Activated T-cell treated with anti-CD3 and anti-CD28 coated beads, Interleukin-2, amount 50 U/mL, for 72 hours (primary cell): ENCODE results near the gene DNAH1. TPM values are rescaled to one million over a fixed set of nuclear protein-coding genes. Genes with fewer than 3 reads are reported as not detected.
A peak's percentile ranks its signal among the peaks of the same experiment; 100 is the strongest.
"Not testable (repeated sequence)": the region's sequence is repeated elsewhere in the genome, so short reads cannot be mapped to it uniquely, and the experiment has no call there.

Source experiments
- ATAC-seq, 2 donors: fragments of 150-1000 bp; cut with Tn5 transposase; replicated peaks in 1 of 2; 2 replicates each; pipeline ENCODE4 v1.10.0; 2021; ENCODE audit warnings: moderate library complexity in 2 of 2, mild to moderate bottlenecking in 1 of 2
- DNase-seq, 2 donors: peaks; one replicate each; pipeline ENCODE4 v3.0.0; 2021 to 2022; ENCODE audit warnings: mixed read lengths in 1 of 2
- H3K27ac Mint-ChIP-seq: one replicate; pipeline ENCODE4 v1.8.0; 2022; ENCODE audit warnings: mild to moderate bottlenecking, moderate library complexity, mixed read lengths
- H3K27me3 Mint-ChIP-seq: one replicate; pipeline ENCODE4 v1.8.0; 2022; ENCODE audit warnings: low read depth, mixed read lengths
- H3K36me3 Mint-ChIP-seq, 2 donors: one replicate each; pipeline ENCODE4 v1.8.0; 2022; ENCODE audit warnings: mixed read lengths in 2 of 2, mild to moderate bottlenecking in 1 of 2; ENCODE audit not compliant: insufficient read depth in 2 of 2
- H3K4me1 Mint-ChIP-seq: one replicate; pipeline ENCODE4 v1.8.0; 2022; ENCODE audit warnings: low read depth, mixed read lengths
- H3K4me3 Mint-ChIP-seq, 2 donors: one replicate each; pipeline ENCODE4 v1.8.0; 2022; ENCODE audit warnings: mild to moderate bottlenecking in 2 of 2, mixed read lengths in 2 of 2, moderate library complexity in 2 of 2
- H3K9me3 Mint-ChIP-seq, 2 donors: one replicate each; pipeline ENCODE4 v1.8.0; 2022; ENCODE audit warnings: mixed read lengths in 2 of 2
- total RNA-seq, 2 donors: library from RNA; stranded (reverse); gene quantifications; one replicate each; pipeline ENCODE4 v1.2.3, GENCODE V29; 2022

DNAH1 gene
- total RNA-seq, 2 donors from 2014 or later = 31.4 to 32.4 TPM

DNA sequence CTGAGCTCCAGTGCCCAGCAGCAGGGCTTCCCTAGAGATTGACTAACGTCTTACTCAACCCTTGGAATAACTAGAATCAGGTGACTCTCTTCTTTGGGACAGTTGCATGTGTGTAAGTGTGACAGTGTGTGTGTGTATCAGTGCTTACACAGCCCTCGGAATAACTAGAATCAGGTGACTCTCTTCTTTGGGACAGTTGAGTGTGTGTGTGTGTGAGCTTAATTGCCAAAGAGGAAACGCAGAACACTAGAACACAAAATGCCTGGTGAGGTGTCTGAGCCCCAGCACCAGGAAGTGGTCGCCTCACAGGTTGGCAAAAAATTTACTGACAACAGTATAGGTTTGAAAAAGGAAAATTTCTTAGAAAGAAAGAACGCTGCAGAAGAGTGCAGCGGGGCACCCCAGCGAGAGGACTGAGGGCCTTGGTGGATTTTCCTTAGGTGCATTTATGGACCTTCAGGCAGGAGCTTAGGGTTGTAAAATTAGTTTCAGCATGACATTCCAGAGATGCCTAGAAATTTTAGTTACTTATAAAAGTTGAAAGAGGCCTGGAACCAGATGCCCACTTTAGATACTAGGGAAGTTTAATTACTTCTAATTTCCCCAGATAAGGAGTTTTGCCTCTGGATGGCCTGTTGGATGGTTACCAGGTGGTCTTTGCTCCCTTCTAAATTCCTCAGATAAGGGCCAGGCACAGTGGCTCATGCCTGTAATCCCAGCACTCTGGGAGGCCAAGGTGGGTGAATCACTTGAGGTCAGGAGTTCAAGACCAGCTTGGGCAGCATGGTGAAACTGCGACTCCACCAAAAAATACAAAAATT is 33.9 kb upstream of the DNAH1 start:
- Mint-ChIP-seq H3K27ac (peak overlapping the region; percentile 81), H3K36me3 (peaks cover 9 to 13% of the 10 kb centered on the region in 2 donors), H3K4me1 (peaks cover 65% of the 10 kb centered on the region), H3K9me3 (no peaks in the 10 kb centered on the region), H3K4me3 (peak overlapping the region; percentile 54 to 70), H3K27me3 (no peaks in the 10 kb centered on the region)
- DNase-seq (peak; percentile 37 to 41), ATAC-seq (no peak)

DNA sequence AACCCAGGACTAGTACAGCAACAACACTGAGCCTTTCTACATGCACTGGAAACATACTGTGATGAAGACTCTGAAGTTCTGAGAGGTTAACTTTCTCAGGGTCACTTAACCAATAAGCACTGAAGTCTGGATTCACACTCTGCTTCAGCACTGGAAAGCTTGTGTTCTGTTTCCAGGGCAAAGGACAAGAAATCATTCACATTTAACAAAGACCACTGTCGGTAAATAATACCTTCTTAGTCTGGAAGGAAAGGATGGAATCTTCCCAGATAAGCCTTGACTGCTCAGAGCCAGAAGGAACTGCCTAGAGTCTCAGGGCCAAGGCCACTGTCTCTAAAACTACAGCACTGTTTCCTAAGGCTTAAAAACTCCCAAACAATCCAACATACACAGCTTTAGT is 32.8 kb upstream of the DNAH1 start:
- H3K4me1 Mint-ChIP-seq = peaks cover 65% of the 10 kb centered on the region
- no peak for ATAC-seq

DNA sequence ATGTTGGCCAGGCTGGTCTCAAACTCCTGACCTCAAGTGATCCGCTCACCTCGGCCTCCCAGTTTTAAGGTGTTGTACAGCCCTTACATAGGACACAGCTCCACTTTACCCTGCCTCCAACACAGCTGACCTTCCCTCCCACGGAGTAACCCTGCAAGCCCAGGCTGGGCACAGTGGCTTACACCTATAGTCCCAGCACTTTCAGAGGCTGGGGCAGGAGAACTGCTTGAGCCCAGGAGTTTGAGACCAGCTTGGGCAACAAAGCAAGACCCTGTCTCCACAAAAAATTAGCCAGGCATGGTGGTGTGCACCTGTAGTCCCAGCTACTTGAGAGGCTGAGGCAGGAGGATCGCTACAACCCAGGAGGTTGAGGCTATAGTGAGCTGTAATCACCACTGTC is 32.1 kb upstream of the DNAH1 start:
- H3K4me3 Mint-ChIP-seq, H3K9me3 Mint-ChIP-seq, ATAC-seq, H3K36me3 Mint-ChIP-seq, DNase-seq, H3K27me3 Mint-ChIP-seq: not testable (repeated sequence)
- Mint-ChIP-seq H3K27ac (peak overlapping the region; percentile 89), H3K4me1 (peaks cover 67% of the 10 kb centered on the region)

More for the DNA sequence above, 32.8 kb upstream of the DNAH1 start:
- Mint-ChIP-seq H3K36me3 (peaks cover 6 to 7% of the 10 kb centered on the region in 2 donors), H3K27ac (peak overlapping the region; percentile 81), H3K9me3 (no peaks in the 10 kb centered on the region), H3K27me3 (no peaks in the 10 kb centered on the region), H3K4me3 (peak overlapping the region in 1 of 2 donors; percentile 52)
- DNase-seq = no peak

DNA sequence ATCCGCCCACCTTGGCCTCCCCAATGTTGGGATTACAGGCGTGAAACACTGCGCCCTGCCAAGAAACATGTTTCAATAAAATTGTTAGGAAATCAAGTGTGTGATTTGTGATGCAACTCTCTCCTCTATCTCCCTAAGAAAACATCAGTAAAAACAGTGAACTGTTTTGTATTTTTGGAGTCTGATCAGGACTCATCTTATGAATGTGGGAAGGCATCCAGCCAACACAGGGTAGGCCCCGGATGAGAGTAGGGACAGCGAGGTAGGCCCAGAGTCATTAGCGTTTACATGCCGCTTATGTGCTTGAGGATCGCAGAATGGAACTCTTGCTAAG is 29.4 kb upstream of the DNAH1 start:
- DNase-seq (no peak), ATAC-seq (no peak)
- no peaks in the 10 kb centered on the region for H3K27me3 Mint-ChIP-seq
- peak overlapping the region; percentile 92 to 94 for H3K4me3 Mint-ChIP-seq
- no peaks in the 10 kb centered on the region for H3K9me3 Mint-ChIP-seq
- peaks cover 6 to 7% of the 10 kb centered on the region in 2 donors for H3K36me3 Mint-ChIP-seq
- H3K27ac Mint-ChIP-seq = peak overlapping the region; percentile 100
- peaks cover 52% of the 10 kb centered on the region for H3K4me1 Mint-ChIP-seq

DNA sequence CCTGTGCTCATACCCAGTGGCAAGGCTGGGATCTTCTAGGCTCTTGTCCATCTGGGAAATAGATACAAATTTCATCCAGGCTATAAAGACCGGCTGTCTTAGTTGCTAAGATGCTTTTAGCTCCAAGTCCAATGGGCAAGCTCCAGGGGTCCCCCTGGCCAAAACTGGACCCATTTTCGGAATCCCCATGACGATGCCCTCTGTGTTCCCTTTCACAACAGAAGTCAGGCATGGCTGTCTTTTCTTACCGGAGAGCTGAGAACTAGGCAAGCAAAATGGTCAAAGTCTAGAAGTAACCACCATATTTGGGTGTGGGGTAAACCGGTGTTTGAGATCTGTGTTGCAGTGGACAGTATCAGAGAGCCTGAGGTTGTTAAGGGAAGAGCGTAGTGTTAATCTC is 27.4 kb upstream of the DNAH1 start:
- peak overlapping the region; percentile 100 for H3K27ac Mint-ChIP-seq
- H3K27me3 Mint-ChIP-seq = no peaks in the 10 kb centered on the region
- no peak for ATAC-seq
- H3K36me3 Mint-ChIP-seq = peaks cover 4 to 6% of the 10 kb centered on the region in 2 donors
- peaks cover 33% of the 10 kb centered on the region for H3K4me1 Mint-ChIP-seq
- no peak for DNase-seq
- H3K9me3 Mint-ChIP-seq = no peaks in the 10 kb centered on the region
- H3K4me3 Mint-ChIP-seq = peak overlapping the region; percentile 92 to 94

DNA sequence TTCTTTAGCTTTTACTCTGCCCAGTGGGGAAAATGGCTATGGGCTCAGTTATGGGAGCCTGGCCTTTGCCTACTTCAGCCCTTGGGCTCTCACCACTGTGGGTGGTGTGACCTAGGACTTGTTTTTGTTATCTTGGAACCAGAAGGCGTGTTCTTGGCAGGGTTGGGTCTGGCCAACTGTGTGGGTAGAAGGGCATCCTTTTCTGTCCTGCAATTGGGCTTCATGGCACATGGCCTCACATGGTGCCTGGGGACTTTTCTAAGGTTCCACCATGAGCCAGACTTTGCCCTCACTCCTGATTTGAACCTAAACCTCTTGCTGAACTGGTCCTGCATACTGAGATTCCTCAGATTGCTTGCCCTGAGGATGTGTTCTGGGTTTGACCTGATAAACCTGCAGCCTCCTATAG is 26.8 kb upstream of the DNAH1 start:
- H3K36me3 Mint-ChIP-seq = peaks cover 4 to 6% of the 10 kb centered on the region in 2 donors
- no peak for DNase-seq
- no peaks in the 10 kb centered on the region for H3K9me3 Mint-ChIP-seq
- H3K27ac Mint-ChIP-seq = no peak overlapping the region
- no peaks in the 10 kb centered on the region for H3K27me3 Mint-ChIP-seq
- ATAC-seq = no peak
- peak overlapping the region in 1 of 2 donors; percentile 92 for H3K4me3 Mint-ChIP-seq
- peaks cover 33% of the 10 kb centered on the region for H3K4me1 Mint-ChIP-seq

DNA sequence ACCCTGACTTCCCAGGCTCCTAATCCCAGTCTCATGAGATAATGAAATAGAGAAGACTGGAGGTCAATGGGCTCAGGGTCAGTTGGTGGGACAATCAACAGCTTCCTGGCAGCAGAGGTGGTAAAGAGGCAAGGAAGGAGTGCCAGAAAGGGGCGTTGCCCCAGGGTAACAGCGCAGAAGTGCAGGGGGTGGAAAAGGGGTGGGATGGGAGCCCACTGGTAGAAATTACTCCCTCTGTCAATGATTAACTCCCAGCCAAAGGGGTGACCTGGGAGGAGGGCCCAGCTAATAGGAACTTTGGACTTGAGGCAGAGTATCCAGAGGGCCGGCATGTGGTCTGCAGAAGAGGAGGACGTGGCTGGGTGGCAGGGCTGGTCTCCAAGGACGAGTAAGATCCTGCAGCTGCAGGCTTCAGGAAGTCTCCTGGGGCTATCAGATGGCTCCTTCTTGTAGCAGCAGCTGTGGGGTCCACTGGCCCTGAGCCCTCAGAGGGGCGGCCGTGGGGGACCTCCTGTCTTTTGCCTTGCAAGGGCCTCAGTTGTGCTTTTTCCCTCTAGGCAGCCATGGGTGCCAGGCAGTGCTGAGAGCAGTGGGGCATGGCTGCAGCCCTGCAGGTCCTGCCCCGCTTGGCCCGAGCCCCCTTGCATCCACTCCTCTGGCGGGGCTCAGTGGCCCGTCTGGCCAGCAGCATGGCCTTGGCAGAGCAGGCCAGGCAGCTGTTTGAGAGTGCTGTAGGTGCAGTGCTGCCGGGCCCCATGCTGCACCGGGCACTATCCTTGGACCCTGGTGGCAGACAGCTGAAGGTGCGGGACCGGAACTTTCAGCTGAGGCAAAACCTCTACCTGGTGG is 26.1 kb upstream of the DNAH1 start:
- no peaks in the 10 kb centered on the region for H3K9me3 Mint-ChIP-seq
- peaks cover 4 to 6% of the 10 kb centered on the region in 2 donors for H3K36me3 Mint-ChIP-seq
- ATAC-seq = no peak
- H3K4me1 Mint-ChIP-seq = peaks cover 33% of the 10 kb centered on the region
- DNase-seq = no peak
- no peak overlapping the region for H3K27ac Mint-ChIP-seq
- H3K4me3 Mint-ChIP-seq = no peak overlapping the region
- no peaks in the 10 kb centered on the region for H3K27me3 Mint-ChIP-seq

DNA sequence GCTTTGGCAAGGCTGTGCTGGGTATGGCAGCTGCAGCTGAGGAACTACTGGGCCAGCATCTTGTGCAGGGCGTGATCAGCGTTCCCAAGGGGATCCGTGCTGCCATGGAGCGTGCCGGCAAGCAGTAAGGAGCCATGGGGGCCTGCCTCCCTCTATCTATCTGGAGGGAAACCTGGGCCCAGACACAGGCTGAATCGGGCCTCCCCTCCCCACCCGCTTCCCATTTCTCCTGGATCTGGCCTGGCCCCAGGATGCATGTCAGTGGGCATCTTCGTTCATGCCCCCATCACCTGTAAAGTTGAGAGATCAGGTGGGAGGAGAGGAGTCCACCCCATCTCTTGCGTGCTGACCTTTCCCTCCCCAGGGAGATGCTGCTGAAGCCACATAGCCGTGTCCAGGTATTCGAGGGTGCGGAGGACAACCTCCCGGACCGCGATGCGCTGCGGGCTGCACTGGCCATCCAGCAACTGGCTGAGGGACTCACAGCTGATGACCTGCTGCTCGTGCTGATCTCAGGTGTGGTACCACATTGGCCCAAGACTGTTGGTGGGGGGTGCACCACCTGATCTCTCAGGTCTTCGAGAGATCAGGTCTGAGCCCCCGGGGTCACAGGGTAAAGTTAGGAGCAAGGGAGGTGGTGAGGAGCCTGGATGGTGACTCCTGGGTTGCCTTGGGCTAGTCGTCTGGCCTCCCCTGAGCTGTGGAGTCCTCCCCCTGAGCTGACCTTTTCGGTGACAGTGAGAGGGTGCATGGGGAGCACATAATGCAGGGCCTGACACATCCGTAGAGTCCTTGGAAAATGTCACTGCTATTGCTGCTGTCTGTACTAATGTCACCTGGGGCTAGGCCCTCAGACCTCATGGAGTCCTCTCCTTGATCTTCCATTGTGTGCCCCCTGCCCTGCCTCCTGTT is 25.3 kb upstream of the DNAH1 start:
- DNase-seq (no peak), ATAC-seq (no peak)
- H3K27me3 Mint-ChIP-seq = no peaks in the 10 kb centered on the region
- no peak overlapping the region for H3K27ac Mint-ChIP-seq
- H3K4me3 Mint-ChIP-seq = no peak overlapping the region
- peaks cover 31% of the 10 kb centered on the region for H3K4me1 Mint-ChIP-seq
- H3K36me3 Mint-ChIP-seq = peaks cover 4 to 6% of the 10 kb centered on the region in 2 donors
- H3K9me3 Mint-ChIP-seq = no peaks in the 10 kb centered on the region

DNA sequence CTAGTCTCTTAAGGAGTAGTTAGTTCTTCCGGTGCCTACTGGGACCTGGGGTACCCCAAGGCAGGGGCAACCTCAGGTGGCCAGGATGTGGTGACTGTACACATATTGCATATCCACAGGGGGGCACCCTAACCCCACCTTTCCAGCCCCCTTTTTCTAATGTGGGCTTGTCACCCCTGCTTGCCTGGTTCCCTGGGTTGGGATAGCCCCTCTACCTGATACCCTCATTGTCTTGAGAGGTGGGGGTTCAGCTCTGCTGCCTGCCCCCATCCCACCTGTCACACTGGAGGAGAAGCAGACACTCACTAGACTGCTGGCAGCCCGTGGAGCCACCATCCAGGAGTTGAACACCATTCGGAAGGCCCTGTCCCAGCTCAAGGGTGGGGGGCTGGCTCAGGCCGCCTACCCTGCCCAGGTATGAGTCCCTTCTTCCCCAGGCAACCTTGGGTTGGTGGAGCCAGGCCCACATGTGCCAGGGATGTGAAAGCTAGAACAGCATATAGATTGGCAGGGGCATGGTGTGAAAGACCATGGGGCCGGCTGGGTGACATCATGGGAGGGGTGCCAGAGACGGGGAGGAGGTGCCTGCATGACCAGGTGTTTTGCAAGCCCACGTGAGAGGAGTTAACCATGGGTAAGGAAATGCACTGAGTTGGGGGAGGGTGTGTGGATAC is 24.5 kb upstream of the DNAH1 start:
- peaks cover 4 to 5% of the 10 kb centered on the region in 2 donors for H3K36me3 Mint-ChIP-seq
- peaks cover 23% of the 10 kb centered on the region for H3K4me1 Mint-ChIP-seq
- H3K27me3 Mint-ChIP-seq = no peaks in the 10 kb centered on the region
- H3K9me3 Mint-ChIP-seq = no peaks in the 10 kb centered on the region
- H3K27ac Mint-ChIP-seq = no peak overlapping the region
- DNase-seq (peak; percentile 52 to 59), ATAC-seq (no peak)
- H3K4me3 Mint-ChIP-seq = no peak overlapping the region

DNA sequence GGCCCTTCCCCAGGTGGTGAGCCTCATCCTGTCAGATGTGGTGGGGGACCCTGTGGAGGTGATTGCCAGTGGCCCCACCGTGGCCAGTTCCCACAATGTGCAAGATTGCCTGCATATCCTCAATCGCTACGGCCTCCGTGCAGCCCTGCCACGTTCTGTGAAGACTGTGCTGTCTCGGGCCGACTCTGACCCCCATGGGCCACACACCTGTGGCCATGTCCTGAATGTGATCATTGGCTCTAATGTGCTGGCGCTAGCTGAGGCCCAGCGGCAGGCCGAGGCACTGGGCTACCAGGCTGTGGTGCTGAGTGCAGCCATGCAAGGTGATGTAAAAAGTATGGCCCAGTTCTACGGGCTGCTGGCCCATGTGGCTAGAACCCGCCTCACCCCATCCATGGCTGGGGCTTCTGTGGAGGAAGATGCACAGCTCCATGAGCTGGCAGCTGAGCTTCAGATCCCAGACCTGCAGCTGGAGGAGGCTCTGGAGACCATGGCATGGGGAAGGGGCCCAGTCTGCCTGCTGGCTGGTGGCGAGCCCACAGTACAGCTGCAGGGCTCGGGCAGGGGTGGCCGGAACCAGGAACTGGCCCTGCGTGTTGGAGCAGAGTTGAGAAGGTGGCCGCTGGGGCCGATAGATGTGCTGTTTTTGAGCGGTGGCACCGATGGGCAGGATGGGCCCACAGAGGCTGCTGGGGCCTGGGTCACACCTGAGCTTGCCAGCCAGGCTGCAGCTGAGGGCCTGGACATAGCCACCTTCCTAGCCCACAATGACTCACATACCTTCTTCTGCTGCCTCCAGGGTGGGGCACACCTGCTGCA is 23.7 kb upstream of the DNAH1 start:
- Mint-ChIP-seq H3K27me3 (no peaks in the 10 kb centered on the region), H3K9me3 (no peaks in the 10 kb centered on the region), H3K27ac (no peak overlapping the region), H3K4me1 (peaks cover 18% of the 10 kb centered on the region), H3K36me3 (peaks cover 0 to 2% of the 10 kb centered on the region in 2 donors), H3K4me3 (no peak overlapping the region)
- ATAC-seq (no peak), DNase-seq (no peak)

DNA sequence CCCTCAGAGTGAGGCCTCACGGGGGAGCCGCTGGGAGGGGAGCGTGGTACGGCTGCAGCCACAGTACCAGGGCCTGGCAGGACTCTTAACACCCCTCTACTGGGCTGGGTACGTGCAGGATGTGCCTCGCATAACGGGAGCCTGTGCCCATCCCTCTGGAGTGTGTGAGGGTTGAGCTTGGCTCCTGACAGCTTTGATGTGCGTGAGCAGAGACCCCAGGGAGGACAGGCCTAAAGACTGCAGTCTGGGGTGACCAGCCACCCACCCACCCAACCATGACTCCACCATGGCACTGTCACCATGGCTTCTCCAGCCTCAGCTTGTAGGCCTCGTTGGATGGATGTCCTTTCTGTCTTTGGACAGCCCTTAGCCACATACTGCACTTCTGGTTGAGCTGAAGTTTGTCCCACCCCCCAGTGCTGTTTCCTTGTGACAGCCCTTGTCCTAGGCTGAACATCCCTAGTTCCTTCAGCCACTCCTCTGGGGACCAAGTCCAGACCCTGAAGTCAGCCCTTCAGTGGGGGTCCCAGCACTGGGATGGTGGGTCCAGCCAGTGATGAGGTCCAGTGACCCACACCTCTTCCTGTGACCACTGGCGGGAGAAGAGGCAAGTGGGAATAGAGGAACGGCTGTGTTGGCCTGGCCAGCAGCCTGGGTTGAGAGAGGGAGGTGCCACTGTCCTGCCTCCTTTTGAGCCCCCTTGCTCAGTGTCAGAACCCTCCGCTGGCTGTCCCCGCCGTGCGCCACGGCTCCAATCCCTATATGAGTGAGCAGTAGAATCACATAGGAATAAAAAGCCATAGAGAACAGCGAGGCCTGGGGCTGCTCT is 22.4 kb upstream of the DNAH1 start:
- no peak for ATAC-seq
- Mint-ChIP-seq H3K9me3 (no peaks in the 10 kb centered on the region), H3K36me3 (no peaks in the 10 kb centered on the region)

More for the DNA sequence above, 22.4 kb upstream of the DNAH1 start:
- DNase-seq = no peak
- H3K4me3 Mint-ChIP-seq = no peak overlapping the region
- peaks cover 15% of the 10 kb centered on the region for H3K4me1 Mint-ChIP-seq
- H3K27me3 Mint-ChIP-seq = no peaks in the 10 kb centered on the region
- no peak overlapping the region for H3K27ac Mint-ChIP-seq
